Suppressor macrophage treated with lipopolysaccharide for 4 hours (primary cell): ENCODE measurements around the gene TIMM17B.
A peak's percentile ranks its signal among the peaks of the same experiment; 100 is the strongest.
"Not testable (repeated sequence)": the region's sequence is repeated elsewhere in the genome, so short reads cannot be mapped to it uniquely, and the experiment has no call there.

Experiments
- DNase-seq: peaks from one replicate; pipeline ENCODE4 v3.0.0-alpha.2; 2020

TIMM17B gene

DNA sequence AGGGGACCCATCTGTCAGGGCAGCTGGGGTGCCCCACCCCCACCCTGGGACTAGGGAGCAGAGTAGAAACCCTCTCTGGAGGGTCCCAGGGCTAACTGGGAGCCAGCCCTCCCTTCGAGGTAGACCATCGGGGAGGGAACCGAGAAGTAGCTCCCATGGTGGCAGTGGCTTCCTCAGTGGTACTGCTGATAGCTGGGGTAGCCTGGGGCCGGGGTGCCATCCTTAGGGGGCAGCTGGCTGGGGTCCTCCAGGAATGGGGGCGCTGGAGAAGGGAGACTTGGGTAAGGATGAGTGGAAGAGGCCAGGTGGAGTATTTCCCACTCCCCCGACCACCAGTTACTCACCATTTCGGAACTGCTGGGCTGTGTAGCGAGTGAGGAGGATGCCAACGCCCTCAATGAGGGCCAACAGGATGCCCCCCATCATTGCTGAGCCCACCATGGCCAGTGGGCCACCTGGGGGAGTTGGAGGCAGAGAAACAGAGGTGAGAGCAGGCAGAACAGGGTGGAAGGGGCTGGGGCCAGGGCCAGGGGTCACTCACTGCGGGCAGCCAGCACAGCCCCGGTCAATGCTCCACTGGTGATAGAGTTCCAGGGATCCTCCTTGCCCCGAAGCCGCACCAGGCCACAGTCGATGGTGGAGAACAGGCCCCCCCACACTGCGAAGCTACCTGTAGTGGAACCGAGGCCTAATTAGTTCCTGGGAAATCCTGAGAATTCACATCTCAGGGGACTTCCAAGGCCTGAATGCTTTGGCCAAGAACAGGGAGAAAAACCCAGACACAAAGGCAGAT is 3.8 kb downstream of the TIMM17B start:
- DNase-seq: no peak

DNA sequence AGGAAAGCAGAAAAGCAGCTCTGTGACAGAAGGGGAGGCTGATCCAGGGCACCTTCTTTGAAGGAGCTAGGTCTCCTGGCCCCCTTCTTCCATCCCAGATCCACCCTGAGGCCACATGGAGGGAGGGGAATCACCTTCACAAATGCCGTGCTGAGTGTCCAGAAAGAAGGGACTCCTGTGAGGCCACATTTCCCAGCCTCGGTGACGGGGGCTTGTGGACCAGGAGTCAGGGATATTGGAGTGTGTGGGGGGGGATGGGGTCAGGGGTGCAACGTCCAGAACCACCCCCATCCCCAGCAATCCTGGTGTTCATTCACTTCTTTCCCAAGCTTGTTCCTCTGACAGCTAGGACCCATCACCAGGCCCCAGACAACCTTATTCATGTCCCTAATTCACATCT is 4.7 kb downstream of the TIMM17B start:
- DNase-seq: no peak

DNA sequence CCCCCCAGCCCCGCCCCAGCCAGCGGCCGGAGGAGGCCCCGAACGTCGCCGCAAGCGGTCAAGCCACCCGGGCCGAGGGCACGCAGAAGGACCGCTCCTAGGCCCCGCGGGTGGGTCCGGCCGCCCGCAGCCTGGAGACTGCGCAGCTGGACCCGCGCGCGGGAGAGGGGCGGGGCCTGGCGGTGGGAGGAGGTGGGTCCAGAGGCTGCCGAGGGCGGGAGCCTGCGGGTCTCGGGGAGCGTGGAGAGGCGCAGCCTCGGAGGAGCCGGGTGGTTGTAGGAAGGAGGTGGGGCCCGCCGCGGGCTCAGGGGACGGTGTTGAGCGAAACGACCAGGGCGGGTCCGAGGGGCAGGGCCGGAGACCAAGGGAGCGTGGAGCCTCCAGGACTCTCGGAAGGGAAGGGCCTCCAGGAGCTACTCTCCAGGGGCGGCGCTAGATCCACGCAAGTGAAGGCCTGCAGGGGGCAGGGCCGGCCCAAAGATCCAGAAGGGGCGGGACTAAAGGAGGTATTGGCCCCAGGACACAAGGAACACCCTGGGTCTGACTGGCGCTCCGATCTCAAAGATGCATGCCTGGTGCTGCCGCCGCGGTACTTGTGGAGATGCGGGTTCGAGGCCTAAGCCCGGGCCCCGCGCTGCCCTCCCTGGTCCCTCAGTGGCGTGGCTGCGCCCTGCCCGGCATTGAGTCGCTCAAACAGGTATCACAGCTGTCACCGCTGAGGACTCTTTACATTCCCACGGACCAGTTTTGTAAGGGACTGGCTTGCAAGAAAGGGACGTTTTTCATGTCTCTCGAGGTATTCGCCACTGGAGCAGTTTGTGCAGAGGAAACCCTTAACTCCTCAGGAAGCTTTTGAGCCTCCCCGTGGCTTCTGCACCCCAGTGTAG is 5.9 kb downstream of the TIMM17B start:
- DNase-seq: peak; percentile 85

DNA sequence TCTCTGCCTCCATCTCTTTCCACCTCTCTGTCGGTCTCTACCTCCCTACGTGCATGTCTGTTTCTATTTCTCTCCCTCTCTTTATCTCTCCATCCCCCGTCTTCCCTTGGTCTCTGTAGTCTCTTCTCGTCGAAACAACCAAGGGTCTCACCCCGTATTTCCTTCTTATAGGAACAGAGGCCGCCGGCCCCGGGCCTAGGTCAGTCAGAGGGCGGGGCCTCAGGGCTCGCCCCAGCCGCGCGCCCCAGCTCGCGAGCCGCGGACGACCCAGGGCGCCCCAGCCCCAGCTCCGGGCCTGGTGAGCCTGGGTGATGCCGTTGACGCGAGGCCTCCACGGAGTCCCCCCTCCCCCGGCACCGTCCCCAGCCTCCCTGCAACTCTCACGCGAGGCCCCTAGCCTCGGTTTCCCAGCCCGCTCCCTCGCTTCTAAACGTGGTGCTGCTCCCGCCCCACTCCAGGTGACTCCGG is 6.6 kb downstream of the TIMM17B start:
- DNase-seq: peak; percentile 11

DNA sequence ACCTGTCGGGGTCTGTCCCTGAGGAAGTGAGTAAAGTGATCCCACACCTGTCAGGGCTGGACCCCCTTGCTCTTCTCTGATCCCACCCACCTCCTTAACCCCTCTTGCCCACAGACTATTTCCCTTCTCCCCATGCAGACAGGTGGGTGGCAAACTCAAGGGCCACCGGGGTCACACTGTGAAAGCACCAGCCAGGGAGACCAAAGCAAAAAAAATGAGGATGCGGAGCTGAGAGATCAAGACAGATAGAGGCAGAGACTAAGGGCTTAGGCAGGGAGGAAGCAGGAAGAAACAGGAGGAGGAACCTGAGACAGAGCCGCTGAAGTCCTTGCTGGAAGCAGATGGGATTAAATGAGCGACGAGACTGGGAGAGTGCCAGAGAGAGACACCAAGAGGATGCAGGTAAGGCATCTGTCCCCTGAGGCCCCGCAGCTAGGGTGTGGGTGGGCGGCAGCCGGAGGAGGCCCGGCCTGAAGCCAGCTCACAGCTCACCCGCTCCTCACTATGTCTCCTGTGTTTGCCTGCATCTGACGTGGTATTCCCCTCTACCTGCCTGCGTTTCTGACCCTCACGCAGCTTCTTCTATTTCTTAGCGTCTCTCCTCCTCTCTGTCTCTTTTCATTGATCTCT is 7.2 kb downstream of the TIMM17B start:
- DNase-seq: no peak

DNA sequence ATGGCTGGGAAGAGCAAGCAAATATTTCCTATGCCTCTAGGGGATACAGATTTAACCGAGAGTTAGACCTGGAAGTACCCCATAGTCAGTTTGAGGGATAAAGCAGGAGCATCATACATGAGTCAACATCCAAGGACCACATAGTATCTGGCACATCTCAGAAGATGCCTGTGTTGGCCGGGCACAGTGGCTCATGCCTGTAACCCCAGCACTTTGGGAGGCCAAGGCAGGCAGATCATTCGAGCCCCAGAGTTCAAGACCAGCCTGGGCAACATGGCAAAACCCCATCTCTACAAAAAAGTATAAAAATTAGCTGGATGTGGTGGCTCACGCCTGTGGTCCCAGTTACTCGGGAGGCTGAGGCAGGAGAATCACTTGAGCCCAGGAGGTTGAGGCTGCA is 11.0 kb downstream of the TIMM17B start:
- DNase-seq: not testable (repeated sequence)

DNA sequence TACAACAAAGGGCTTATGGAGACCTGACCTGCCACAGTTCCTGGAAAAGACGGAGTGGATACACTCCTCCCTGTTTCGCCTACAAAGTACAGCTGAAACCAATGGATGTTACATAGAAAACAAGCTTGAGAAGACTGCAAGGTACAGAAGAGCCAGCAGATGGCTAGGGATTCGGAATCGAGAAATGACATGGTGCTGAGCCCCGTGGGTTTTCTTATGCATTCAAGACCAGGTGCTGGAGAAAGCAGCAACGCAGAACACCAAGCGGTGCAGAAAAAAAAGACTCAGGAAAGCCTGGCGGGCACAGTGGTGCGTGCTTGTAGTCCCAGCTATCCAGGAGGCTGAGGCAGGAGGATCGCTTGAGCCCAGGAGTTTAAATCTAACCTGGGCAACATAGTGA is 13.8 kb downstream of the TIMM17B start:
- DNase-seq: no peak

DNA sequence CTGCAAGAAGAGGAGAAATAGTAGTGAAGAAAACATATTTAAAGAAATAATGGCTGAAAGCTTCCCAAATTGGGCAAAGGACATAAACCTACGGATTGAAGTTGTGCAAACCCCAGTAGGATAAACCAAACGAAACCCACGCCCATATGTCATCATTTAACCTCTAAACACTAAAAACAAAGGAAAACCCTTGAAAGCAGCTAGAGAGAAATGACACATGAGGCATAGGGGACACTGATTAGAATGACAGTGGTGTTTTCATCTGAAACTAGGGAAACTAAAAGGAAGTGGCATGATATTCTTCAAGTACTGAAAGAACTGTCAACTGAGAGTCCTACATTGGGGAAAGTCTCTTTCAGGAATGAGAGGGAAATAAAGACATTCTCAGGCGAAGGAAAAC is 20.6 kb downstream of the TIMM17B start:
- peak; percentile 44 for DNase-seq

DNA sequence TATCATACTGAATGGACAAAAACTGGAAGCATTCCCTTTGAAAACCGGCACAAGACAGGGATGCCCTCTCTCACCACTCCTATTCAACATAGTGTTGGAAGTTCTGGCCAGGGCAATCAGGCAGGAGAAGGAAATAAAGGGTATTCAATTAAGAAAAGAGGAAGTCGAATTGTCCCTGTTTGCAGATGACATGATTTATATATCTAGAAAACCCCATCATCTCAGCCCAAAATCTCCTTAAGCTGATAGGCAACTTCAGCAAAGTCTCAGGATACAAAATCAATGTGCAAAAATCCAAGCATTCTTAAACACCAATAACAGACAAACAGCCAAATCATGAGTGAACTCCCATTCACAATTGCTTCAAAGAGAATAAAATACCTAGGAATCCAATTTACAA is 25.6 kb downstream of the TIMM17B start:
- not testable (repeated sequence) for DNase-seq

DNA sequence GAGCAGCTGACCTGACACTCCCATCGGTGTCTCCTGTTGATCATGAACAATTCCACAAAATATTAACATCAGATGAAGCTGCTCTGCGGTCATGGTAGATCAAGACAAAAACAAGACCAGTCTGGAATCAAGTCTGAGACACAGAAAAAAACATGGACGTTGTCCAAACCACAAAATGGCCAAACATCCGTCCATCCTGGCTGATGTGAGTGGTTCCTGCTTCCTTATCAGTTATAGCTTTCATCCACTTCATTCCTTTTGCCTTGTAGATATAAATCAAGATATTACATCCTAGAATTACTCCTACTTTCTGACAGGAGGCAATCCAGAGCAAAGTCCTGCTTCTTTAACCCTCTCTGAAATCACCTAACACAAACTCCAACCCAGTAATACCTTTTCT is 33.4 kb downstream of the TIMM17B start:
- DNase-seq: no peak

DNA sequence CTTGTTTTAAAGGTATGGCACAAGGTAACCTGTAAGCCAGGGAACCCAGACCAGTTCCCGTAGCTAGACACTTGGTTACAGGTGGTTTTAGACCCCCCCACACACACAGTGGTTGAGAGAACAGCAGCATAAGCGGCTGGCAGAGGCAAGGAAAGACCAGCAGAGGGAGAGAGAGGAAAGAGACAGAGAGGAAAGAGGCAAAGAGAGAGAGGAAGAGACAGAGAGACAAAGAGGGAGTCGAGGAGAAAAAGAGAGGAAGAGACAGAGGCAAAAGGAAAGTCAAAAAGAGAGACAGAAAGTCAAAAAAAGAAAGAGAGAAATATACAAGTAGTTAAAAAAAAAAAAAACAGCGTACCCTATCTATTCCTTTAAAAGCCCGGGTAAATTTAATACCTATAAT is 42.7 kb downstream of the TIMM17B start:
- no peak for DNase-seq

DNA sequence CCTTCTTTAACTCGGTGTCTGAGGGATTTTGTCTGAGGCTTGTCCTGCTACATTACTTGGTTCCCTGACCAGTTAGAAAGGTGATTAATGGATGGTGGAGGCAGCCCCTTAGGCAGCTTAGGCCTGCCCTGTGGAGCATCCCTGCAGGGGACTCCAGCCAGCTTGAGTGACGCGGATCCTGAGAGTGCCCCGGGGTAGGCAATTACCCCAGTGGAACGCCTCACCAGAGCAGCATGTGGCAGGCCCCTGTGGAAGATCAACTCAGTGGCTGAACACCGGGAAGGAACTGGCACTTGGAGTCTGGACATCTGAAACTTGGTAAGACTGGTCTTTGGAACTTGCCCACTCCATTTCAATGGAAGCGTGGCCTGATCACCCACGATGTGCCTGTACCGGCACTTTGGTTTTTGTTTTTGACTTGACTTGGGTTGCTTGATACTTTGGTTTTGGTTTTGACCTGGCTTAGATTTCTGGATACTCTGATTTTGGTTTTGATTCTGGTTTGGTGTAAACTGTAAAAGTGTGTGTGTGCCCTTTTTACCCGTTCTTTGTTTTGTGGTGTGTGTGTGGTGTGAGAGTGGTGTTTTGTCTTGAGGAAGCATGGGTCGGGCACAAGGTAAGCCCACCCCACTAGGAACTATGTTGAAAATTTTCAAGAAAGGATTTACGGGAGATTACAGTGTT is 43.3 kb downstream of the TIMM17B start:
- DNase-seq: not testable (repeated sequence)

DNA sequence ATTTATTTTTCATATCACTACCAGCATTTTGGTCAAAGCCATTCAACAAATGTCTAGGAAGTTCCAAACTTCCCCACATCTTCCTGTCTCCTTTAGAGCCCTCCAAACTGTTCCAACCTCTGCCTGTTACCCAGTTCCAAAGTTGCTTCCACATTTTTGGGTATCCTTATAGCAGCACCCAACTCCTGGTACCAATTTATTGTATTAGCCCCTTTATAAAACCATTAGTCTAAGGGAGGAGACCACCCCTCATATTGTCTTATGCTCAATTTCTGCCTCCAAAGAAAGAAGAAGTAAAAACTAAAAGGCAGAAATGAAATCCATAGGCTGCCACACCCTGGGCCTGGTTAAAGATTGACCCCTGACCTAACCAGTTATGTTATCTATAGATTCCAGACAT is 44.1 kb downstream of the TIMM17B start:
- DNase-seq: not testable (repeated sequence)

DNA sequence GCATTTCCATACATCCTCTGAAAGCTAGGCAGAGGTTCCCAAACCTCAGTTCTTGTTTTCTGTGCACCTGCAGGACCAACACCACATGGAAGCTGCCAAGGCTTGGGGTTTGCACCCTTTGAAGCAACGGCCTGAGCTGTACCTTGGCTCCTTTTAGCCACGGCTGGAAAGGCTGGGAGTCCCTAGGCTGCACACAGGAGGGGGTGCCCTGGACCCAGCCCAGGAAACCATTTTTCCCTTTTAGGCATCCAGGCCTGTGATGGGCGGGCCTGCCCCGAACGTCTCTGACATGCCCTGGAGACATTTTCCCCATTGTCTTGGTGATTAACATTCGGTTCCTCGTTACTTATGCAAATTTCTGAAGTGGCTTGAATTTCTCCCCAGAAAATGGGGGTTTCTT is 44.7 kb downstream of the TIMM17B start:
- no peak for DNase-seq

DNA sequence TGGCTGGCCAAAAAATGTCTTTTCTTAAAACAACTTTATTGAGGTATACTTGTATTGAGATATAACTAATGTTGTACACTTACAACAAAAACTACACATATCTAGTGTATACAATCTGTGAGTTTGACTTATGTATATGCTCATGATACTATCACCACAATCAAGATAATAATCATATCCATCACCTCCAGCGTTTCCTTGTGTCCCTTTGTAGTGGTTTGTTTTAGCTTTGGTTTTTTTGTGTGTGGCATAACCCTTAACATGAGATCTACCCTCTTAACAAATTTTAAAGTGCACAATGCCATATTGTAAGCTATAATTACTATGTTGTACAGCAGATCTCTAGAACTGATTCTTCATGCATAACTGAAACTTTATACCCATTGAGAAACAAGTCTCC is 48.7 kb downstream of the TIMM17B start:
- DNase-seq: no peak
